ENCODE data around the gene BDNF. TPM values are rescaled to one million over a fixed set of nuclear protein-coding genes. Genes with fewer than 3 reads are reported as not detected.

Gene BDNF
- total RNA-seq, 4 donors from 2014 or later = 0.30 TPM; not detected in 3

DNA sequence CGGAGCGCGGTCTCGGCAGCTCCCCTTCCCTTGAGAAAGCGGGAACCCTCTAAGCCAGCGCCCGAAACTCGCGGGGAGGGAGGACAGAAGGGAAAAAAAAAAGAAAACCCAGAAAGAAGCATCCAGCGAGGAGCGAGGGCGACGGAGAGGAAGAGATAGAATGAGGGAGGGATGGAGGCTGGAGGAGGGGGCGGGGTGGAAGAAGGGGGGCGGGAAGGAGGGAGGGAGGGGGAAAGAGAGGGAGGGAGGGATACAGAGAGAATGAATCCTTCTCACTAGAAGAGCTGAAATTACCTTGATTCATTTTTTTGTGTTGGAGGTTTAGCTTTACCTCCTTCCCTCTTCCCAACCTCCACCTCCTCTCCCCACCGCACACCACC lies 19.3 kb upstream of the BDNF start:
- WGBS, 2 donors = 5 to 8% methylated on average over 16 of the region's 16 CpGs
- peak overlapping the region; percentile 23 to 44 (median 38) for H3K4me3 ChIP-seq
- H3K27me3 ChIP-seq = peaks cover 2 to 67% of the 10 kb centered on the region in 2 donors

DNA sequence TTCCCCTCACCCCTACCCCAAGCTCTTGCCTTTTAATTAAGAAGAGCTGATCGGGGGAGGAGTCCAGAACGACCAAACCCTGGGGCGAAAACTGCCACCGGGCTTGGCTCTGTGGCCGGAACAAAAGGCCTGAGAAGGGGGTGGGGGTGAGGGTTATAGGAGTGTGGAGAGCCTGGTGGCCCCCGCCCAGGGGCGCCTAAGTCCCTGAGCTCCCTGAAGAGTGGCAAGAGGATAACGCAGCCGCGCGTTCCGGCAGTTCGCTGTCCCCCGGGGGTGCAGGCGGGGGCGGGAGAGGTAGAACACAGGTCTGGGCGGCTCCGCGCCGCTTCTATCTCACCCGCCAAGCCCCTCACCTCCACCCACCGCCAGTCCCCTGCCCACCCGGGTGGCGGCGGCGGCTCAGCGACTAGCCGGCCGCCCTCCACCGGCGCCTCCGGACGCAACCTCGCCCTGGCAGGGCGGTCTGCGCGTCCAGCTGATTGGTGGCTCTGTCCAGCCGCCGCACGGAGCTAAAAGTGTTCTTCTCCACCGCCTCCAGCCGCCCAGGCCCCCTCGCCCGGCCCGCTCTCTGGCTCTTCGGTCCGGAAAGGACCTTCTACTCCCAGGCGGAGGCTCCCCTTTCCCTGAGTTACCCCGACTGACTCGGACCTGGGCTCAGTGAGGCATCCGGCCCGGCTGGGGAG lies 18.7 kb upstream of the BDNF start:
- H3K27me3 ChIP-seq = peaks cover 2 to 66% of the 10 kb centered on the region in 2 donors
- no peak overlapping the region for H3K27ac ChIP-seq
- H3K36me3 ChIP-seq = no peaks in the 10 kb centered on the region
- H3K9me3 ChIP-seq = no peaks in the 10 kb centered on the region
- no peak for TF ChIP-seq CTCF (IDR thresholded peaks at IDR 0.05)
- no peak for TF ChIP-seq POLR2A (IDR thresholded peaks at IDR 0.05)
- no peak for TF ChIP-seq EP300 (IDR thresholded peaks at IDR 0.05)
- DNase-seq (ENCODE audit: low spot score in 2 of 2) = no peak
- WGBS, 2 donors = 1 to 2% methylated on average over 12 to 47 of the region's 52 CpGs
- H3K4me3 ChIP-seq = peak overlapping the region; percentile 23 to 44 (median 38)
- H3K4me1 ChIP-seq = peaks cover 0 to 44% (median 12%) of the 10 kb centered on the region in 4 donors

More for the DNA sequence above, 19.3 kb upstream of the BDNF start:
- no peak for TF ChIP-seq CTCF (IDR thresholded peaks at IDR 0.05)
- TF ChIP-seq EP300 (IDR thresholded peaks at IDR 0.05) = no peak
- TF ChIP-seq POLR2A (IDR thresholded peaks at IDR 0.05) = no peak
- Histone ChIP-seq H3K4me1 (peaks cover 0 to 44% (median 12%) of the 10 kb centered on the region in 4 donors), H3K9me3 (no peaks in the 10 kb centered on the region), H3K27ac (no peak overlapping the region), H3K36me3 (no peaks in the 10 kb centered on the region)
- no peak for DNase-seq (ENCODE audit: low spot score in 2 of 2)

GRCh38 chr11:27718346-27718862 lies 18.1 kb upstream of the BDNF start:
- H3K27ac ChIP-seq = no peak overlapping the region
- peaks cover 0 to 44% (median 12%) of the 10 kb centered on the region in 4 donors for H3K4me1 ChIP-seq
- WGBS, 2 donors = 2 to 3% methylated on average over 25 to 30 of the region's 30 CpGs
- no peaks in the 10 kb centered on the region for H3K36me3 ChIP-seq
- peaks cover 2 to 60% of the 10 kb centered on the region in 2 donors for H3K27me3 ChIP-seq
- TF ChIP-seq EP300 (IDR thresholded peaks at IDR 0.05) = no peak
- TF ChIP-seq POLR2A (IDR thresholded peaks at IDR 0.05) = no peak
- no peak for TF ChIP-seq CTCF (IDR thresholded peaks at IDR 0.05)
- DNase-seq (ENCODE audit: low spot score in 2 of 2) = no peak
- H3K9me3 ChIP-seq = no peaks in the 10 kb centered on the region
- peak overlapping the region; percentile 23 to 44 (median 38) for H3K4me3 ChIP-seq

GRCh38 chr11:27717801-27718229 lies 17.6 kb upstream of the BDNF start:
- peaks cover 2 to 55% of the 10 kb centered on the region in 2 donors for H3K27me3 ChIP-seq
- no peak overlapping the region for H3K27ac ChIP-seq

More at GRCh38 chr11:27717801-27718229, 17.6 kb upstream of the BDNF start:
- Histone ChIP-seq H3K9me3 (no peaks in the 10 kb centered on the region), H3K4me3 (peak overlapping the region in 1 of 4 donors; percentile 44), H3K36me3 (no peaks in the 10 kb centered on the region), H3K4me1 (peaks cover 0 to 41% (median 12%) of the 10 kb centered on the region in 4 donors)
- DNase-seq (ENCODE audit: low spot score in 2 of 2) = no peak
- TF ChIP-seq POLR2A (IDR thresholded peaks at IDR 0.05) (no peak), CTCF (IDR thresholded peaks at IDR 0.05) (no peak), EP300 (IDR thresholded peaks at IDR 0.05) (no peak)
- 2 to 3% methylated on average over 8 of the region's 8 CpGs for WGBS, 2 donors
